Measurements from ENCODE around the gene FBXL17. TPM values are rescaled to one million over a fixed set of nuclear protein-coding genes. Genes with fewer than 3 reads are reported as not detected.
A peak's percentile ranks its signal among the peaks of the same experiment; 100 is the strongest.

The FBXL17 gene
- total RNA-seq, result 10 to 100 TPM; 14.1 to 22.8 TPM

DNA sequence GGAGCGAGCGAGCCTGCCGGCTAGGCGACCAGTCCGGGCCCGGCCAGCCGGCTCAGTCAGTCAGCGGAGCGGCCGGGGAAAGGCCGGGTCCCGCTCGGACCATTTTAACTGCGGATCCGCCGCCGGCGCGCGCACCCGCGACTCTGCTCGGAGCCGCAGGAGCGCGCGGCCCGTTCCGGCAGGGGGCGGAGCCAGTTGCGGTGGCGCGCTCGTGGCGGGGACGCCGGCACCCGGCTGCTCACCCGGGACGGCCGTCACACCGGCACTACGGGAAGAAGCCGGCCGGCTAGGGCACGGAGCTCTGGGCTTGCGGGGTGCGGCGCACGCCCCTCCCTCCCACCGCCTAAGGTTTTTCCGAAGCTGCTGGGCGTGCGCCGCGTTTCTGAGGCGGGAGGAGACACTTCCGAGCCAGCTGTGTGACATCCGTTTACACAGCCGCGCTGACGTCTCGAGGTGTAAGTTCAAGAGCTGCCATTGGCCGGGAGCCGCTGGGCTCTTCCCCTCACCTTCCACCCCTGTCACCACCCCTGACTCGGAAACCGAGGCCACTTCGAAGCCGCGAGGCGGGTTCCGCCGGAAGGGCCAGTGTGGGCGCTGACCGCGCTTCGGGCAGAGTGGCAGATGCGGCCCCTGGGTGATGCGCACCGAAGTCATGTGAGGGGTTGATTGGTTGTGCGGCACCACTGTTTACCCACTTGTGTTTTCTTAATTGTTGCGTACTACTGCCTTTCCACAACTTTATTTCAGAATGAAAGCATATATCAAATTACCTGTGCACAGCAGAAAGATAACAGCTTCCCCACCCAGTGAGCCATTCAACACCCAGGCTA lies at the start of gene FBXL17:
Gene FBXL17 (minus strand): TSS at position 145 of the 830 bp plus-strand sequence.
- intact Hi-C loops (cut with DNase I), result no loop called here
- no peaks in the 10 kb centered on the region for H3K36me3 ChIP-seq
- H3K4me3 ChIP-seq, result peak within 1 kb of the TSS; percentile 83

DNA sequence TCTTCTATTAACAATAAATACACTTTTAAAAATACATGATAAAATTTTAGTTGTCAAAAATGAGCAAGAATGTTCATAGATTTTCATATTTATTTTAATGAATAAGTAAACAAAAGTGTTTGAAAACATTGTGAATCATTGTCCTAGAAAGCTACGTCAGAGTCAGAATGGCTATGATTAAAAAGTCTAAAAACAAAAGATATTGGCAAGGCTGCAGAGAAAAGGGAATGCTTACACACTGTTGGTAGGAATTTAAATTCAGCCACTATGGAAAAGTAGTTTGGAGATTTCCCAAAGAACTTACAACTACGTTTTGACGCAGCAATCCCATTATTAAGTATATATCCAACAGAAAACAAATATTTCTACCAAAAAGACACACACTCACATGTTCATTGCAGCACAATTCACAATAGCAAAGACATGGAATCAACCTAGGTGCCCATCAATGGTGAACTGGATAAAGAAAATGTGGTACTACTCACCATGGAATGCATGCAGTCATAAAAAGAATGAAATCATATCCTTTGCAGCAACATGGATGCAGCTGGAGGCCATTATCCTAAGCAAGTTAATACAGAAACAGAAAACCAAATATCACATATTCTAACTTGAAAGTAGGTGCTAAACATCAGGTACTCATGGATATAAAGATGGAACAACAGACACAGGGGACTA lies 49.2 kb upstream of the FBXL17 start:
- Histone ChIP-seq H3K4me1 (no peaks in the 10 kb centered on the region), H3K36me3 (no peaks in the 10 kb centered on the region), H3K9me3 (no peaks in the 10 kb centered on the region), H3K9ac (ENCODE audit: low read depth in 2 of 2, low read length in 2 of 2) (no peak overlapping the region), H3K27me3 (no peaks in the 10 kb centered on the region), H3K27ac (no peak overlapping the region), H3K4me3 (no peak overlapping the region)
- intact Hi-C loops (cut with DNase I), result no loop called here
- TF ChIP-seq, protein P1, sequence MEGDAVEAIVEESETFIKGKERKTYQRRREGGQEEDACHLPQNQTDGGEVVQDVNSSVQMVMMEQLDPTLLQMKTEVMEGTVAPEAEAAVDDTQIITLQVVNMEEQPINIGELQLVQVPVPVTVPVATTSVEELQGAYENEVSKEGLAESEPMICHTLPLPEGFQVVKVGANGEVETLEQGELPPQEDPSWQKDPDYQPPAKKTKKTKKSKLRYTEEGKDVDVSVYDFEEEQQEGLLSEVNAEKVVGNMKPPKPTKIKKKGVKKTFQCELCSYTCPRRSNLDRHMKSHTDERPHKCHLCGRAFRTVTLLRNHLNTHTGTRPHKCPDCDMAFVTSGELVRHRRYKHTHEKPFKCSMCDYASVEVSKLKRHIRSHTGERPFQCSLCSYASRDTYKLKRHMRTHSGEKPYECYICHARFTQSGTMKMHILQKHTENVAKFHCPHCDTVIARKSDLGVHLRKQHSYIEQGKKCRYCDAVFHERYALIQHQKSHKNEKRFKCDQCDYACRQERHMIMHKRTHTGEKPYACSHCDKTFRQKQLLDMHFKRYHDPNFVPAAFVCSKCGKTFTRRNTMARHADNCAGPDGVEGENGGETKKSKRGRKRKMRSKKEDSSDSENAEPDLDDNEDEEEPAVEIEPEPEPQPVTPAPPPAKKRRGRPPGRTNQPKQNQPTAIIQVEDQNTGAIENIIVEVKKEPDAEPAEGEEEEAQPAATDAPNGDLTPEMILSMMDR (IDR thresholded peaks at IDR 0.05), result no peak
- DNase-seq, result no peak

More for the DNA sequence above, at the start of gene FBXL17:
- TF ChIP-seq, protein P1 (IDR thresholded peaks at IDR 0.05), result no peak
- Histone ChIP-seq H3K27me3 (no peaks in the 10 kb centered on the region), H3K9ac (ENCODE audit: low read depth in 2 of 2, low read length in 2 of 2) (peak within 1 kb of the TSS; percentile 85 to 100), H3K4me1 (peaks cover 4% of the 10 kb centered on the region), H3K9me3 (no peaks in the 10 kb centered on the region), H3K27ac (peak within 1 kb of the TSS; percentile 98)
- DNase-seq, result peak; percentile 95

DNA sequence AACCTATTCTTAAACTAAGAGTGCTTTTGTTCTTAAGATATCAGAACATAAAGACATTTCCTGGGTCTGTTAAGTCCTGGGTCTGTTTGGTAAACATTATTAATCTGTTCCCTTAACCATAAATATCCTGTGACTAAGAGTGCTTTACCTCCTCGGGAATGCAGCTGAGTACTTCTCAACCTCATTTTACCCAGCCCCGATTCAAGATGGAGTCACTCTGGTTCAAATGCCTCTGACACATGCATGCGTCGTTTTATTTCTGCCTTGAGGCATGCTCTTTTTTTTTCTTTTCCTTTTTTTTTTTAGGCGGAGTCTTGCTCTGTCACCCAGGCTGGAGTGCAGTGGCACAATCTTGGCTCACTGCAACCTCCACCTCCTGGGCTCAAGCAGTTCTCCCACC lies 39.8 kb upstream of the FBXL17 start:
- H3K4me3 ChIP-seq, result no peak overlapping the region
- no peak overlapping the region for H3K27ac ChIP-seq
- H3K27me3 ChIP-seq, result no peaks in the 10 kb centered on the region
- H3K9me3 ChIP-seq, result no peaks in the 10 kb centered on the region
- no peak for DNase-seq
- no peak overlapping the region for H3K9ac ChIP-seq (ENCODE audit: low read depth in 2 of 2, low read length in 2 of 2)
- TF ChIP-seq, protein P1 (IDR thresholded peaks at IDR 0.05), result no peak
- H3K36me3 ChIP-seq, result no peaks in the 10 kb centered on the region
- no peaks in the 10 kb centered on the region for H3K4me1 ChIP-seq
- intact Hi-C loops (cut with DNase I), result no loop called here

DNA sequence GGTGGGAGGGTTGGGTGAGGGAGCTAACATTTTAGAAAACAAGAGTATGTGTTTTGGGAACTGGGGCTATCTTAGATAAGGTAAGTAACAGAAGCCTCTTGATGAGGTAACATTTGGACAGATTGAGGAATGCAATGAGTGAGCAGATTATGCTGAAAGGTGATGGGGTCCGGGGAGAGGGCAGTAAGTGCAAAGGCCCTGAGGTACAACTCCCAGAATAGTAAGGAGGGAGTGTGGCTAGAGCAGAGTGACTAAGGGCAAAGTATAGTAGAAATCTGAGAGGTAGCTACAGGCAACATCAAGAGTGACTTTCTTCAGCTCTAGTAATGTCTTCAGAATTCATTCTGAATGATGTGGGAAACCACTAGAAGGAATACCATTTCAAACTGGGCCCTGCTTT lies 38.9 kb upstream of the FBXL17 start:
- H3K27me3 ChIP-seq, result no peaks in the 10 kb centered on the region
- H3K4me3 ChIP-seq, result no peak overlapping the region
- no peak overlapping the region for H3K9ac ChIP-seq (ENCODE audit: low read depth in 2 of 2, low read length in 2 of 2)
- no peak for DNase-seq
- intact Hi-C loops (cut with DNase I), result no loop called here
- no peaks in the 10 kb centered on the region for H3K4me1 ChIP-seq
- H3K27ac ChIP-seq, result no peak overlapping the region
- H3K9me3 ChIP-seq, result no peaks in the 10 kb centered on the region
- TF ChIP-seq, protein P1 (IDR thresholded peaks at IDR 0.05), result no peak
- H3K36me3 ChIP-seq, result no peaks in the 10 kb centered on the region

DNA sequence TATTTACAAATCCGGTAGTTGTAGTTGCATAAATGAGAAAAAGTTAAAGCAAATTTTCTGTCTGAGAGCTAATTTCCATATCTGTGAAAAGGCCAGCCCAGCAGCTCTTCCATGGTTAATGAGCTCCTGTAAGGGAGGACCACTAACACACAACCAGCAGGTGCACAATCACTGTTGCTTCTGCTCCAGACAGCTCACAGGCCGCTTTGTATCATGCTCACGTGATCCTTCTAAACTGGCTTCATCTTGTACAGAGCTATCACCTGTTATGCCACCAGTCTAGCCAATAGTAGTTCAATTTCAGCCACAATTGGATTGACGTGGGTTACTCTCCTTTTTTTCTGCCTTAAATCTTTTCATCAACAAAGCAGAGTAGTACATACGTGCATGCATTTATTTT lies 38.3 kb upstream of the FBXL17 start:
- intact Hi-C loops (cut with DNase I), result no loop called here
- TF ChIP-seq, protein P1 (IDR thresholded peaks at IDR 0.05), result no peak
- Histone ChIP-seq H3K27me3 (no peaks in the 10 kb centered on the region), H3K9ac (ENCODE audit: low read depth in 2 of 2, low read length in 2 of 2) (no peak overlapping the region), H3K4me3 (no peak overlapping the region), H3K9me3 (no peaks in the 10 kb centered on the region), H3K27ac (no peak overlapping the region), H3K4me1 (no peaks in the 10 kb centered on the region), H3K36me3 (no peaks in the 10 kb centered on the region)
- DNase-seq, result no peak
